ENCODE data around the gene KDF1.

DNA sequence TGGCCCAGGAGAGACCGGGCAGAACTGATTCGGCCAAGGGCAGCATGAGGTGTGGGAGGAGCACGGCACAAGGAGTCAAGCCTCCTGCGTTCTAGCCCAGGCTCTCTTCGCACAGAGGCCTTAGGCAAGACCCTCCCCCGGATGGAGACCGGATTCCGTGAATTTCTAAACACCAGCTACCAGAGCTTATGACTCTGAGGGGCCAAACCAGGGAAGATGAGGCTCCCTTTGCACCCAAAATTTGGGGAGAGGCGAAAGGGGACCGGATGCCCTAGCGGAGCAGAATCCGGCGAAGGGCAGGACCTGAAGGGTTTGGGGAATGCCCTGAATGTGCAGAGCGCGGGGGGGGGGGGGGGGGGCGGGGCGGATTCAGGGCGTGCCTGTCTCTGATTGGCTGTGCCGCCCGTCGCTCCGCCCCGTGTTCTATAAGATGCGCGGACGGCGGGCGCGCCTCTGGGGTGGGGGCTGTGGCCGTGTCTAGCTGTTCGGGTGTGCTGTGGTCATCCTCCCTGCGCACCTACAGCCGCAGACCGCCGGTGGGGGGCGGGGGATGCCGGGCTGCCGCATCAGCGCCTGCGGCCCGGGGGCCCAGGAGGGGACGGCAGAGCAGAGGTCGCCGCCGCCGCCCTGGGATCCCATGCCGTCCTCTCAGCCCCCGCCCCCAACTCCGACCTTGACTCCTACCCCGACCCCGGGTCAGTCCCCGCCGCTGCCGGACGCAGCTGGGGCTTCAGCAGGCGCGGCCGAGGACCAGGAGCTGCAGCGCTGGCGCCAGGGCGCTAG lies 33.2 kb upstream of the KDF1 start, which contains the start of gene TRNP1:
- TF ChIP-seq POLR2A (IDR thresholded peaks at IDR 0.05; ENCODE audit: low read length) (no peak), GATA1 (IDR thresholded peaks at IDR 0.05; ENCODE audit: low read depth, low read length) (no peak)
